ENCODE results near the gene SPECC1L.
"Not testable (repeated sequence)": the region's sequence is repeated elsewhere in the genome, so short reads cannot be mapped to it uniquely, and the experiment has no call there.

Gene SPECC1L

DNA sequence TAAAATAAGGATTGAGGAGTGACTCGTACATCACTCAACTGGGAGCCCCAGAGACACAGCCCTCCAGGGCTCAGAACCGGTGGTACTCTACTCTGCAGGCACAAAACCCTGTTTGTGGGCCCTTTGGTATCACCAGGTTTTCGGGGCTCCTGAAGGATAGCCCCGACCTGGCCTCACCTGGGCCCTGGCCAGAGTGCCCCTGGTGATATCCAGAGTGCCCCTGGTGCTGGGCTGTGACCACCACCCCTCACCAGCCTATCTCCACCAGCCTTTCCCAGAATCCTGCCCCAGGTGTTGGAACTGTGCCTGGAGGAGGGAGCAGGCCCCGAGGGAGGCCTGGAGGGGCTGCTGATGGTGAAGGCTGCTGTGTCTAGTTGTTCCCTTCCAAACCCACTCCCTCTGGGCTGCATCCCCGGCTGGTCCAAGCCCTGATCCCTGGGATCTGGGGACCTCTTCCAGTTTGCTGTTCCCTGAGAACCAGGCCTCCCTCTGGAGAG is 23.6 kb upstream of the SPECC1L start:
- no peak for DNase-seq (ENCODE audit: low read depth in 1 of 2, low spot score in 1 of 2)

DNA sequence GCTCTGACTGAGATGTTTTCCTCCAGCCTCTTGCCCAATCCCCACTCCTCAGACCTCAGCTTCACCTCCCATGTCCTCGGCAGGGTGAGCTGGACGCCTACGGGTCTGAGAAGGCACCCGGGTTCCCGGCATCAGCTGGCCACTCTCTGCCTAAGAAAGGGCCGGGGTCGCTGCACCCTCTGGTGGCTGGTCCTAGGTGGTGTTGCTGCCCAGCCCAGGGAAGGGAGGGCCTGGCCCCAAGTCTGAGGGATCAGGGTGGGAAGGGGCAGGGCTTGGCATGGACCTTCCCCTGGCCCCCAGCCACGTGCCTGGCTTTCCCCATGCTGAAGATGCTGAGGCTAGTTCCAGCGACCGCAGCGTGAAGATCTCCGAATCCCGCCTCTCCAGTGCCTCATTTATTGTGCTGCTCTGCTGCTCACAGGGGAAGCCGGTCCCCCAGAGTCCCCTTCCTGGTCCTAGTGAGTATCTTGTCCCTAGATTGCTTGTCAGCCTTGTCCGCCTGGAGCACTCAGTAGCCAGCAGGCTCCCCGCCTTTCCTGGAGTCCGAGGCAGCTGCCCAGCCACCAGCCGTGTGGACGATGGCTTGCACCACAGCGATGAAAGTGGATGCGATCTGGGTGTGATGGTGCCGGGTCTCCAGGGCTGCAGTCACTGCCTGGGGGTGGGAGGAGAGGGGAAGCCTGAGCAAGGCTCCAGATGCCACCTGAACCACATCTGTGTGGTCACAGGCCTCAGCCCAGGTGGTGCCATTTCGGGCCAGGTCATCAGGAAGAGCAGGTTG is 22.9 kb upstream of the SPECC1L start:
- peak in 1 of 2 donors; percentile 24 for DNase-seq (ENCODE audit: low read depth in 1 of 2, low spot score in 1 of 2)

DNA sequence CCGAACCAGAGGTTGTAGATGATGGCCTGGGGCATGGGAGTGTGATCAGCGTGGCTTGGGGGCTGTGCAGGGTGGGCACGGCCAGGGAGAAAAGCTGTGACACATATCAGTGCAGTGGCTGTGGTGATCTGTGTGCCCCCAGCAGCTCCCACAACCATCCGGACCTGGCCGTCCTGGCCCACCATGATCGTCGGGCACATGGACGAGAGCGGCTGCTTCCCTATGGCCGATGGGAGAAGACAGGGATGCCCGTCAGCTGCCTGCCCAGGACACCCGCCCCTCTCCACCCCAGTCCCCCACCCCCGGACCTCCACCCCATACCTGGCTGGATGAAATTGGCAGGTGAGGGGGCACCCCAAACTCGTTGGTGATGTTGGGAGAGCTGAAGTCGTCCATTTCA is 22.0 kb upstream of the SPECC1L start:
- not testable (repeated sequence) for DNase-seq (ENCODE audit: low read depth in 1 of 2, low spot score in 1 of 2)

DNA sequence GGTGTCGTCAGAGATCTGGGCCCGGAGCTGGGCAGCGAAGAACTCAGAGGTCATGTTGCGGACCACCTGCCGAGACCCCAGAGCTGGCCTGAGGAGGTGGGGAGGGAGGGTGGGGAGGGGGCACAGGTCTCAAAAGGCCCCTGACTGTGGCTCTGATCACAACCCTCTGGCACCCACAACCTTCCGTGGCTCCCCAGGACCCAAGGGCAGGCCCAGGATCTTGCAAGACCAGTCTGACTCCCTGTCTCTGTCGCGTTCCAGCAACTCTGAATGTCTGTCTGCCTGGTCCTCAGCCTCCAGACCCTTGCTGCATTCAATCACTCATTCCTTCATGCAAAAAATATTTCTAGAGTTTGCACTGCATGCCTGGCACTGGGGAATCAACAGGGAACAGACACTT is 21.2 kb upstream of the SPECC1L start:
- DNase-seq (ENCODE audit: low read depth in 1 of 2, low spot score in 1 of 2), result not testable (repeated sequence)

DNA sequence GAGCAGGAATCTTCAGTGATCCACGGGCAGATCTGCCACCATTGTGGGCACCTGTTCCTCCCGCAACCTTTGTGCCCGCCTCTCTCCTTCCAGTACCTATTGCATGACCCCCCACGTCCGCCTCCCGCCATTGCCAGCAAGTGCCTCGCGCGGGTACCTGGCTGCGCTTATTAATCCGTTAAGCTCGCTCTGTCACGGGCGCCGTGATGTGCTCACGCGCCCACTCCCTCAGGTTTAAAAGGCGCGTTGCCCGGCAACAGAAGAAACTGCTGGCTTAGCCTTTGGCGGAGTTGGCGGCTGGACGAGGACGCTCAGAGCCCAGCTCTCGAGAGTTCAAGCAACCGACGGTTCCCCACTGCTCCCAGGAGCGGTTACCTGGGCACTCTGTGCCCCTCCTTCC is 19.3 kb upstream of the SPECC1L start:
- DNase-seq (ENCODE audit: low read depth in 1 of 2, low spot score in 1 of 2), result not testable (repeated sequence)

DNA sequence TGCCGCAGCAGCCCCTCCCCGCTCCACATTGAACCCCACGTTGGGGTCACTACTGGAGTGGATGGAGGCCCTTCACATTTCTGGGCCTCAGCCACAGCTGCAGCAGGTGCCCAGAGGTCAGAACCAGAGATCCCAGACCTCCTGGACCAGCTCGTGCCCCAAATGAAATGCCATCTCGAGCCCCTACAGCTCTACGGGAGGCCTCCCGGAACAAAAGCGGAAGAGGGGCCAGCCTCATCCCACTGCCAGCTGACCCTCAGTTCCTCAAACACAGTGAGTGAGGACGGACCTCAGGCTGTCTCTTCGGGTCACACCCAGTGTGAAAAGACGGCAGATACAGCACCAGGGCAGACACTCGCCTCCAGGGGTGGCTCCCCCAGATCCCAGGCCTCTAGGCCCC is 17.5 kb upstream of the SPECC1L start:
- not testable (repeated sequence) for DNase-seq (ENCODE audit: low read depth in 1 of 2, low spot score in 1 of 2)

DNA sequence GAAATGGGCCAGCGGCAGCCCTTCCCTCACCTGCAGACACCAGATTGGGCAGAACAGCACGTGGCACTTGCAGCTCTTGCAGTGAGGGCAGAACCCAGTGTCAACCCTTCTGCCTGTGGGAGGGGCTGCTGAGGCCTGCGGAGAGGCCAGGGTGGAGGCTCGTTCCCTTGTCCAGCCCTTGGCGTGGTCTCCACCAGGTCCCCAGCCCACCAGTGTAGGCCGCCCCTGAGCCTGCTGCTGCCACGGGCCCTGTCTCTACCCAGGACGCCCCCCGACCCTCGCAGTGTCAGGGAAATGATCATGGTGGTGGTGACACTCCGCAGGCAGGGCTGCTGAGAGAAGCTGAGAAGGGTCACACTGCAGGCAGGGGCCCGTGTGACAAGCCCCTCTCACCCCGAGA is 14.5 kb upstream of the SPECC1L start:
- not testable (repeated sequence) for DNase-seq (ENCODE audit: low read depth in 1 of 2, low spot score in 1 of 2)

DNA sequence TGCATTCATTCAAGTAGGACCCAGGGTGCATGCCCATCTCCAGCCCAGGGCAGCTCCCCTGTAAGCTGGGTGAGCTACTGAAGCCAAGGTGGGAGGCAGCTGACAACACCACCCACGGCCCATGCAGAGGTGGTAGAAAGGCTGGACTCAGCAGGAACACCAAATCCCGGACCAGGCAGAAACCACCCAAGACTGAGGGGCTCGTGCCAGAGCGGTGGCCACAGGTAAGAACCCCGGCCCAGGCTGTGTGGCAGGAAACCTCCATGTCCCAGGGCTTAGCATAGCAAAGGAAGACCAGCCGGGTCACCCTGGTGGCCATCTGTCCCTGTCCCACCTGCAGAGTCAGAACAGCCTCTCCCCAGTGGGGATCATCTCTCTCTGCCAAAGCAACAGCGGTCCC is 13.9 kb upstream of the SPECC1L start:
- not testable (repeated sequence) for DNase-seq (ENCODE audit: low read depth in 1 of 2, low spot score in 1 of 2)

DNA sequence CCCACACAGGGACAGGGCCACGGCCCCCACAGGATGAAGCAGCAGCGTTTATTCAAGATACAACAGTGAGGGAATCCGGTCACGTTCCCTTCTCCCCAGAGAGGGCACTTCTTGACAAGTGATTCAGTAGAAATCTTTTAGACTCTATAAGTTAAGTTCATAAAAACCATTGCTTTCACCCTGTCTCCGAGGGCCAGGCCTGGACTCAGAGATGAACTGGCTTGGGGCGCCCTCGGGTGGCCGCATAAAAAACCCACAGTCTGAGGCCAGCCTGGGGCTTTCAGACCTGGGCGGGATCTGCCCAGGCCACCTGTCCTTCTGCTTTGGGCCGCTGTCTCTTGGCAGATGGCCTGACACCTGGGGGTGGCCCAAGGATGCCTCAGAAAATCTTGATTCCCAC is 11.2 kb upstream of the SPECC1L start:
- peak; percentile 37 to 38 for DNase-seq (ENCODE audit: low read depth in 1 of 2, low spot score in 1 of 2)

DNA sequence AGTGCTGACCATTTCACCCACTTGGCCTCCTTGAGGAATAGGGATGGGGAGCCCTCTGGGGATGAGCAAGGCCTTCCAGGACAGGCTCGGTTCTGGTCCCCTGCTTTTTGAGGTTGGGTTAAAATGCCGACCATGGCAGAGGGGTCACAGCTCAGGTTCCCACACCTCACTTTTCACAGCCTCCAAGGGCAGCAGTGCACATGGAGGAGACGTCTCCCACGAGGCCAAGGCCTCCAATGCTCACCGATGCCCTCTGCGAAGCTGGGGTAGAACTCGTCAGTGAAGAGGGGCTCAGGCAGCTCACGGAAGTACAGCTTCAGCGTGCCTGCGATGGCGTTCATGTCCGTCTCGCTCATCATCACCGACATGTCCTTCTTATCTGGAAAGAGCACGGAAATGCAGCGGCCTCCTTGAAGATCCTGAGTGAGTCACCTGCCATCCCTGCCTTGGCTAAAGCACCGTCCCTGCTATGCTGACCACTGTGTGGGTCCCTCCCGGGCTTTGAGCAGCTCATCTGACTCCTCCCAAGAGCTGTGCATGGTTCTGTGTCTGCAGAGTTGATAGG is 8.4 kb upstream of the SPECC1L start:
- not testable (repeated sequence) for DNase-seq (ENCODE audit: low read depth in 1 of 2, low spot score in 1 of 2)

DNA sequence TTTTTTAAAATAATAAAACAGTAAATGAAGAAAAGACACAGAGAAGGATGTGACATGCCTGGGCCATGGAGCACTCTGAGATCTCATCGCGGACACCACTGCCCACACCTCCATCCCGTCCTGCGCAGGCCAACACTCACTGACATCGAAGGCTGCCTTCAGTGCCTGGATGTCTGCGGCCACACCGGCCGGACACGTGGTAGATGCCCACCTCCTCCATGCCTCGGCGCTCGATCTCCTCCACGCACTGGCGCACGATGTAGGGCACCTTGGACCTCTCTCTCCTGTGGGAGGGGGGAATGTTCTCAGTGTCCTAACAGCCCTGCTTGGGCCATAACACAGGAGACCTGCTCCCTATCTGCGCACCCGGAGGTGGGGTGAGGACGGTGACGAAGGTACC is 7.2 kb upstream of the SPECC1L start:
- not testable (repeated sequence) for DNase-seq (ENCODE audit: low read depth in 1 of 2, low spot score in 1 of 2)

DNA sequence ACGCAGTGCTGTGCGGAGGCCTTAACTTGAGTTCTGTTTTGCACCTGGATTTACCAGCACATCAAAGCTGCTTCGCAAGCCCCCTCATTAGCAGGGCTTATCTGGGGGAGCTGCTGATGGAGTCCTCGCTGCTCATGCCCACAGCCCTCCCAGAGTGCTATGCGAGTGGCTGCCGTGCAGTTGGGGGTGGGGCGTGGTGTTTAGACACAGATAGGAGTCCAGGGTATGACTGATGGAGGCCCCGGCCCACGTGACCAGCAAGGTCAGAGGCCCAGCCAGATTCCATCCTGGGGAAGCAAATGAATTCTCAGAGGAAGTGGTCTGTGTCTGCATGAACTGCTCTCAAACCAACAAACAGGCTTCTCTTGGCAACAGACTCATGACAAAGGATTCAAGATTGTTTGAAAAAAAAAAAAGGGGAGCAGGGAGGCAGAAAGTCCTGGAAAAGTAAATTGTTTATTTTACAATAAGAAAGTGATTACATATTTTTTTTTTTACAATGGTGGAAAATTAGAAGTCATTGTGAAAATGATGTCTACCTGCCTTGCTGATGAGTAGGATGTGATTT is 6.2 kb upstream of the SPECC1L start:
- DNase-seq (ENCODE audit: low read depth in 1 of 2, low spot score in 1 of 2), result not testable (repeated sequence)

DNA sequence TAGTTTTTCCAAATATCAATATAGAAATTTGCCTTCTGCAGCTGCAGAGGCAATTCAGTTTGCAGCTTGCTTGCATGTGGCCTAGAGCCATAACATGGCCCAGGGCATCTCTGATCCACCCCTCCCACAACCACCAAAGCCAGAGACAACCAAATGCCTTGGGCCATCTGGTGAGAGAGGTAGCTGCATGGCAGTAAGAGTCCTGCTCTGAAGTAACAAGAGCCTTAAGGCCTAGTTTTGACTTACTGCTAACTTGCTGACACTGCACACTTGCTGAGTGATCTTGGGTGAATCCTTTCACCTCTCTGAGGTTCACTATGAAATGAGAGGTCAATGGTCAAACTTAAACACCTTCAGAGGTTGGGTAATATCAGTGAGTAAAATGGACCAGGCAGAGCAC is 4.9 kb upstream of the SPECC1L start:
- no peak for DNase-seq (ENCODE audit: low read depth in 1 of 2, low spot score in 1 of 2)

DNA sequence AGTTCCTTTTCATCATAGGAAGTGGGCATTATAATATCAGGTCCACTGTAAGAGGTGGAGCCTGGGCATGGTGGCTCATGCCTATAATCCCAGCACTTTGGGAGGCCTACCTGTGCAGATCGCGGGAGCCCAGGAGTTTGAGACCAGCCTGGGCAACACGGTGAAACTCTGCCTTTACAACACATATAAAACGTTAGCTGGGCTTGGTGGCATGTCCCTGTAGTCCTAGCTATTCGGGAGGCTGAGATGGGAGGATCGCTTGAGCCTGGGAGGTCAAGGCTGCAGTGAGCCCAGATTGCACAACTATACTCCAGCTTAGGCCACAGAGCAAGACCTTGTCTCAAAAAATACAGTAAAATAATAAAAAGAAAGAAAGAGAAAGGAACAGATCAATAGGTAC is 4.1 kb upstream of the SPECC1L start:
- DNase-seq (ENCODE audit: low read depth in 1 of 2, low spot score in 1 of 2), result not testable (repeated sequence)

DNA sequence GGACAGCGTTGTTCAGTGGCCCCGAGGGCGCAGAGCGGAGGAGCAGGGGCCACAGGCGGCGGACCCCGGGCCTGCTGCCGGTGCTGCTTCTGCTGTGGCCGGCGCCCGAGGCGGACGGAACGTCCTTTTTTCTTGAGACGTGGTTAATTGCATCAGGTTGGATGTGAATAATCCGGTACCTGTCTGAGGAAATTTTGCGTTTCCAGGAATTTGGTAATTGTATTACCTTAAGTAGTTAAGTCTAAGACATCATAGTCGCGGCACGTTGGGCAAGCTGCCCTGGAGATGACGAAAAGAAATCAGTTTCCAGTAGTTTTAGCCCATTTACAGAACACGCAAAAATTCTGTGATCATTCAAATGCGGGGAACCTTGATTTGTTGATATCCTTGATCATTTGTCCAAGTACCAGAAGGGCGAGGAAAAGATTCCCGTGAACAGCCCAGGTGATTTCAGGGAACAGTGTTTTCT is 789 bp downstream of the SPECC1L start:
- DNase-seq (ENCODE audit: low read depth in 1 of 2, low spot score in 1 of 2), result no peak

DNA sequence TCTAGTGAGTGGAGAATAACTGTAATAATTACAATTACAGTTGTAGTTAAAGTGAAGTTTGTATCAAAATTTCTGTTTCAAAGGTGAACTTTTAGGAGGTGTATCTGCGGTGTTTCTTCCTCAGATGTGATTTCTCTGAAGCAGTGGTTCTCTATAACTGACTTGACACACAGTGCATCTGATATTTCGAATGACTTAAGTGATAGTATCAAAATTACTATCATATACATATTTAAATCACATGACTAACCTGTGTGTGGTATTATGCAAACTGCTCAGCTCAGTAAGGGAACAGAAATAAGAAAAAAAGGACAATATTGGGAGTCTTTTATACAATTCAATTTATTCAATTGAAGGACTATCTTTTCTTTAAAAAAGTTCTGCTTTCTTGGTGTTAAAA is 2.4 kb downstream of the SPECC1L start:
- DNase-seq (ENCODE audit: low read depth in 1 of 2, low spot score in 1 of 2), result not testable (repeated sequence)

DNA sequence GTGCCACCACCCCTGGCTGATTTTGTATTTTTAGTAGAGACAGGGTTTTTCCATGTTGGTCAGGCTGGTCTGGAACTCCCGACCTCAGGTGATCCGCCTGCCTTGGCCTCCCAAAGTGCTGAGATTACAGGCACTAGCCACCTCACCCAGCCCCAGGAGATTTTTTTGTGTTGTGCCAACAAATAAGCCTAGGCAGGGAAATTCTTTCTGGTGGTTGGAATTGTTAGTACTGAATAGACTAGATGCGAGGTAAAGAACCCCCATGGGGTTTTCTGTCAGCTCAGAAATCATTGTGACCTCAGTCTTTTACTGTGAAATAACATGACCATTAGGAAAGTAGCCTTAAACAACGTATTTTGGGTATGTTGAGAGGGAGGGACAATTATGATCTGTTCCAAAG is 3.3 kb downstream of the SPECC1L start:
- not testable (repeated sequence) for DNase-seq (ENCODE audit: low read depth in 1 of 2, low spot score in 1 of 2)

DNA sequence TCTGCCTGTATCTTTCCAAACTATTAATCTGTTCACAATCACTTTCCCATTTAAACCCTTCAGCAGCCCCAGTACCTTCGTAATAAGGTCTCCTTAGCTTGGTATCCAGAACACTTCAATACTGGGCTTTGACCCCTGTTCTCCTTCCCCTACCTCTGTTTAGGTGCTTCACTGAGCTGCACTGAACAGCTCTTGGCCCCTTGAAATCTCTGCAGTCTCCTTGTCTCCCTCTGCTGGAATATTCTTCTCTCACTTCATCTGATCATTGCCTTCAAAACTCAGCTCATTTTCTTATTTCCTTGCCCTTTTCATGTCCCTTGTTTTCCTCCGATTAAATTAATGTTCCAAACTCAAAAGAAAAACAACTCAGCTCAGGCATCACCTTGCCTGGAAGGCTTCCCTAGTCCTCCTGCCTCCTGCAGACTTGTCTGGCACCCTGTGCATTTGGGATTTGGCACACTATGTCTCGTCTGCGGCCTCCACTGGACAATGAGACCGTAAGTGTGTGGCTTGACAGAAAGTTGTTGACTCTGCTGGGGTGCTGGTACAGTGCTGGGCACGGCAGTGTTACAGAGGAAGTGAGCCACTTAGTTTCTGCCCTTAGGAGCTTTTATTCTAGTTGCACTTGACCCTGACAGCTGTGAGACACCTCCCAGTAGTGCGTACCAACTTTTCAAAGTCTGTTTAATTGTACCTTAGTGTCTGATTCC is 4.2 kb downstream of the SPECC1L start:
- not testable (repeated sequence) for DNase-seq (ENCODE audit: low read depth in 1 of 2, low spot score in 1 of 2)

DNA sequence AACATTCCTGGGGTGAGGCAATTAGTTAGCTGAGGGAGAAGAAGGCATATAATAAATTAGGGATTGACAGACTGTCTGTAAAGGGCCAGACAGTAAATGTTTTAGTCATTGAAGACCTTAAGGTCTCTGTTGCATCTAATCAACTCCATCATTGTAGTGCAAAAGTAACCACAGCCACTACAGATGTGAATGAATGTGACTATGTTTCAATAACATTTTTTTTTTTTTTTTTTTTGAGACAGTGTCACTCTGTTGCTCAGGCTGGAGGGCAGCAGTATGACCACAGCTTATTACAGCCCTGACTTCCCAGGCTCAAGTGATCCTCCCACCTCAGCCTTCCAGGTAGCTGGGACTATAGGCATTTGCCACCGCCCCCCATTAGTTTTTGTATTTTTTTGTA is 9.7 kb downstream of the SPECC1L start:
- DNase-seq (ENCODE audit: low read depth in 1 of 2, low spot score in 1 of 2), result not testable (repeated sequence)

DNA sequence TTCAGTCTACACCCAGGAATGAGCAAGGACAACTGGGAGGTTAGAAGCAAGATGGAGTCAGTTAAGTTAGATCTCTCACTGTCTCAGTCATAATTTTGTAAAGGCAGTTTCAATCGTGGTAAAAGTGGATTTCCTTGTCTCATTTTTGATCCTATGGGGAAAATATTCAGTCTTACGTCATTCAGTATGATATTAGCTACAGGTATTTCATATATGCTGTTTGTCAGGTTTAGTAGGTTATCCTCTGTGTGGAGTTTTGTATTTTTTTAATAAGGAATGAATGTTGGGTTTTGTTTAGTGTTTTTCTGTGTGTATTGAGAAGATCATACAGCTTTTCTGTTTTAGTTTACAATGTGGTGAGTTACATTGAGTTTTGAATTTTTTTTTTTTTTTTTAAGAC is 11.8 kb downstream of the SPECC1L start:
- DNase-seq (ENCODE audit: low read depth in 1 of 2, low spot score in 1 of 2), result no peak

DNA sequence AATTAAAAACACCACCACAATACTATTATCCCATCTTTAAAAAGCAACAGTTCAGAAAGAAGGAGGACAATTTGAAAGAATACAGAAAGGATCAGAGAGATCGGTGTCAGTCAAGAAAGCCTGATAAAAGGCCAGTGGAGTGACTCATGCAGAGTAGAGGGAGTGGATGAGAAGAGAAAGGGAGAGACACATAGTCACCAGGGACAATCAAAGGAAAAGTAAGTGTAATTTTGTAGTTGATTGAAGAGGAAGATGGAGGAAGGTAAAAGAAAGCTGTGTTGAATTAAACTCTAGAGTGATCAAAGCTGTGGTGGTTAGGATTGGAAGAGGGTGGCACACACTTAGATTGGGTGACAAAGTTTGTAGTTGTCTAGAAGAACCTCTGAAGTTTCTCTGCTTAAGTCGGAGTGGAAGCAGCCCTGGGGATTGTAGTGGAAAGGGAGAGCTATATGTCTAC is 14.1 kb downstream of the SPECC1L start:
- DNase-seq (ENCODE audit: low read depth in 1 of 2, low spot score in 1 of 2), result no peak

Data from activated T-helper 1 cell treated with anti-CD3 and anti-CD28 coated beads, Interleukin-2, amount 50 U/mL, for 16 hours (primary cell).